GM18505 (cell line): ENCODE measurements around the gene IDUA.
"Not testable (repeated sequence)": the region's sequence is repeated elsewhere in the genome, so short reads cannot be mapped to it uniquely, and the experiment has no call there.

Source experiments
- ATAC-seq: cut with Tn5 transposase; IDR thresholded peaks from one replicate; pipeline ENCODE4 v1.9.1; 2021; ENCODE audit not compliant: unreplicated experiment
- POLR2A ChIP-seq: IDR thresholded peaks from 4 replicates; pipeline ENCODE4 v1.6.1; 2011; ENCODE audit warnings: borderline replicate concordance; ENCODE audit not compliant: insufficient read depth, insufficient read length; ENCODE audit errors: extremely low read depth

IDUA gene

GRCh38 chr4:966266-967112 is 20.4 kb upstream of the IDUA start:
- ATAC-seq: no peak
- no peak for TF ChIP-seq POLR2A

GRCh38 chr4:967113-968104 is 19.4 kb upstream of the IDUA start:
- TF ChIP-seq POLR2A: no peak
- ATAC-seq: no peak

- TF ChIP-seq POLR2A: no peak
- no peak for ATAC-seq
Measured at GRCh38 chr4:968221-968620, 18.6 kb upstream of the IDUA start.

GRCh38 chr4:968621-969394 is 18.0 kb upstream of the IDUA start:
- no peak for ATAC-seq
- no peak for TF ChIP-seq POLR2A

- ATAC-seq: no peak
- TF ChIP-seq POLR2A: no peak
Measured at GRCh38 chr4:970046-970745, 16.6 kb upstream of the IDUA start.

- ATAC-seq: no peak
- no peak for TF ChIP-seq POLR2A
Measured at GRCh38 chr4:970854-971520, 15.9 kb upstream of the IDUA start.

- ATAC-seq: no peak
- TF ChIP-seq POLR2A: no peak
Measured at GRCh38 chr4:971666-972500, 15.0 kb upstream of the IDUA start.

GRCh38 chr4:972651-973424 is 14.0 kb upstream of the IDUA start:
- peak; percentile 47 for ATAC-seq

GRCh38 chr4:973431-974397 is 13.1 kb upstream of the IDUA start, which contains the start of gene DGKQ:
TSS of gene DGKQ (minus strand) at chr4:973569. CDS start at chr4:973482, 87 bp downstream.
- TF ChIP-seq POLR2A: peak; percentile 34
- peak; percentile 72 for ATAC-seq

More at GRCh38 chr4:972651-973424, 14.0 kb upstream of the IDUA start:
- TF ChIP-seq POLR2A: no peak

- ATAC-seq: no peak
- TF ChIP-seq POLR2A: no peak
Measured at GRCh38 chr4:974668-975067, 12.2 kb upstream of the IDUA start.

- not testable (repeated sequence) for ATAC-seq
Measured at GRCh38 chr4:976016-976415, 10.8 kb upstream of the IDUA start.
